ENCODE results near the gene TBC1D8. TPM values are rescaled to one million over a fixed set of nuclear protein-coding genes. Genes with fewer than 3 reads are reported as not detected.

TBC1D8 gene
- total RNA-seq, 1 experiment from 2014 or later: 4.1 TPM

DNA sequence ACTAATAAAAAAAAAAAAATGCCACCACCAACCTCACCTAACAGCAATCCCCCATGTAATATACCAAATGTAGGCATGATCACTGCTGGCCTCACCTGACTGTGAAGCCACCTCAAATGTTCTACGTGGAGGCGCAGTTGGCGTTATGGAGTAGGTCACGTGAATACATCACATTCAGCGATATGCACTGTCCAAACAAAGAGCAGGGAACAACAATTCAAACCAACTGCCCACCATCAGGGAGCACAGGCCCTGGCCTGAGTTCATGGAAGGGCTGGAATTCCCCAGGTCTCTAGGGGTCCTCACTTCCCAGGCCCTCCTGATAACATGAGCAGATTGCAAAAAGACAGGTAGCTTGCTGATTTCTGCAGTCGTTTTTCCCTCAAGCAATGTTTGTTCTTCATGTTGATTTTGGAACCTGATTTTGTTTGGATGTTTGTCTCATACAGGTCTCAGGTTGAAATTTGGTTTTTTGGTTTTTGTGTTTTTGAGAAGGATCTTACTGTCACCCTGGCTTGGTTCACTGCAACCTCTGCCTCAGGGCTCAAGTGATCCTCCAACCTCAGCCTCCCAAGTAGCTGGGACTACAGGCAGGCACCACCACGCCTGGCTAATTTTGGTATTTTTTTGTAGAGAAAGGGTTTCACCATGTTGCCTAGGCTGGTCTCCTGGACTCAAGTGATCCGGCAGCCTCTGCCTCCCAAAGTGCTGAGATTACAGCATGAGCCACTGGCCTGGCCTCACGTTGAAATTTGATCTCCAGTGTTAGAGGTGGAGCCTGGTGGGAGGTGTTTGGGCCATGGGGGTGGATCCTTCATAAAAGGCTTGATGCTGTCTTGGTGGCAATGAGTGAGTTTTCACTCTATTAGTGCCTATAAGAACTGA, 15.5 kb downstream of the TBC1D8 start:
- no peak for DNase-seq (ENCODE audit: low read depth)

DNA sequence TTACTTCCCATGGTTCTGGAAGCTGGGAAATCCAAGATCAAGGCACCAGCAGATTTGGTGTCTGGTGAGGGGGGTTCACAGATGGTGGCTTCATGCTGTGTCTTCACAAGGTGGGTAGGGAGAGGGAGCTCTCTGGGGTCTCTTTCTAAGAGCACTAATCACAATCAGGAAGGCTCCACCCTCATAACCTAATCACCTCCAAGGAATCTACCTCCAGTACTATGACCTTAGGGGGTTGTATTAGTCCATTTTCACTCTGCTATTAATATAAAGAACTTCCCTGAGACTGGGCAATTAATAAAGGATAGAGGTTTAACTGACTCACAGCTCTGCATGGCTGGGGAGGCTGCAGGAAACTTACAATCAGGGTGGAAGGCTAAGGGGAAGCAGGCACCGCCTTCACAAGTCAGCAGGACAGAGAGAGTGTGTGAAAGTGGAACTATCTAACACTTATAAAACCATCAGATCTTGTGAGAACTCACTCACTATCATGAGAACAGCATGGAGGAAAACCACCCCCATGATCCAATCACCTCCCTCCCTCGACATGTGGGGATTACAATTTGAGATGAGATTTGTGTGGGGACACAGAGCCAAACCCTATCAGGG, 17.6 kb downstream of the TBC1D8 start:
- DNase-seq (ENCODE audit: low read depth): no peak

DNA sequence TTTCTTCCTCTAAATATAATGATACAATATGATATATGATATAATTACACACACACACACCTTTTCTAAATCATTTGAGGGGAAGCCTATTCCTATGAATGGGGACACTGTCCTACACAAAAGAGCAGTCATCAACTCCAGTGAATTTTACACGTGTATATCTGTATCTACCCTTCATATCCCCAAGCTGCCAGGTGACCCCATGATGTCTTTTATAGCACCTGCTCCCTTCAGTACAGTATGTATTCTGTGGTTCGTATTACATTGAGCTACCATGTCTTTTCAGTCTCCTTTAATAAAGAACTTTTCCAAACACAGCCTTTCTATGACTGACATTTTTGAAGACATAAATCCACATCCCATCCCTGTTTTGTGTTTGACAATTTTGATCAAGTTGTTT, 19.0 kb downstream of the TBC1D8 start:
- DNase-seq (ENCODE audit: low read depth): no peak

DNA sequence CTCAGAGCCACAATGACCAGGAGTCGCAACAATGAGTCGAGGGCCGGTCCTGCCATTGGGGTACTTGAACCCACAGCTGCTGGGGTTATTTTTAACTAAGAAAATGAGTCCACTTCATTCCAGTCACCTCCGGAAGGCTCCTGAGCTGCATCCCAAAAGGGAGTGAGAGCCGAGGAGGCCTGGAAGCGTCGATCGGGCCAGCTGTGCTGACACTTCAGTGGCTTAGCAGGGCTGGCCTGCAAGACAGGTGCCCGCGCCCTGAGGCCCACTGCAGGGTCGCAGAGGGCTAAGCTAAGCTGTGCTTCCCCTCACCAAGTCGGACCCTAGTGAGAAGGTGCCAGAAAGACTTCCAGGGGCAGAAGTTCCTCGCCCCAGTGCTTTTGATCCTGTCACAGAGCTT, 21.1 kb downstream of the TBC1D8 start:
- DNase-seq (ENCODE audit: low read depth): no peak

DNA sequence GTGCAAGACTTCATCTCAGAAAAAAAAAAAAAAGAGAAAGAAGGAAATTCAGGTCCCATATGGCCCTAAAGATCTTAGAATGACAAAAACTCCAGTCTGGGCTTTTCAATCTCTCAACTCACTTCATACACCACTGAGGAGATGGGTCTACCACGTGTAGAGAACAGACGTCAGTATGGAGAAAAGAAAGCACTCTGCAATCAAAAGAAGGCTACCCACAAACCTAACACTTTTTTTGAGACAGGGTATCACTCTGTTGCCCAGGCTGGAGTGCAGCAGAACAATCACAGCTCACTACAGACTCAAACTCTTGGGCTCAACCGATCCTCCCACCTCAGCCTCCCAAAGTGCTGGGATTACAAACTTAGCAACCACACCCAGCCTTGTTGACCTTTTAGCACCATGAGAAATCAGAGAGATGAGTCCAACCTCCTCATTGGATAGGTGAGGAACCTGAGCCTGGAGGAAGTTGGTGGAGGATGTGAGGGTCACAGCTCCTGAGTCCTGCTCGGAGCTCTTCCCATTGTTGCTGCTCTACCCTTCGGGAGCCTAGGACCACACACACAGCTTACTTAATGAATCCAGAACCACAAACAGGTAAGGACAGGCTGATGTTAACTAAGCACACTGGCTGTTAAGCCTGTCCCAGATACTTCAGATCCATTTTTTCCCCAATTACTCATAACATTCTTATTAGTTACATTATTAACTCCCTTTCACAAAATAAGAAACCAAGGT, 23.7 kb downstream of the TBC1D8 start:
- DNase-seq (ENCODE audit: low read depth): no peak

DNA sequence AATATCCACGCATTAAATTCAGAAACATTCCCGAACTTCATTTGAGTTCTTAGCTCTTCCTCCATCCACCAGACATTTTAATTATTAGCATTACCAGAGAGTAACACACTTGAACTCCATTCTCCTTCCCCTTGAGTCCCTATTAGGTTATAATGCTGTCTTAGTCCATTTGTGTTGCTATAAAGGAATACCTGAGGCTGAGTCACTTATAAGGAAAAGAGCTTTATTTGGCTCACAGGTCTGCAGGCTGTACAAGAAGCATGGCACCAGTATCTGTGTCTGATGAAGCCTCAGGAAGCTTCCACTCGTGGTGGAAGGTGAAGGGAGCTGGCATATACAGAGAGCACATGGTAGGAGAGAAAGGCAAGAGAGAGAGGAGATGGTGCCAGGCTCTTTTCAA, 25.4 kb downstream of the TBC1D8 start:
- DNase-seq (ENCODE audit: low read depth): no peak

DNA sequence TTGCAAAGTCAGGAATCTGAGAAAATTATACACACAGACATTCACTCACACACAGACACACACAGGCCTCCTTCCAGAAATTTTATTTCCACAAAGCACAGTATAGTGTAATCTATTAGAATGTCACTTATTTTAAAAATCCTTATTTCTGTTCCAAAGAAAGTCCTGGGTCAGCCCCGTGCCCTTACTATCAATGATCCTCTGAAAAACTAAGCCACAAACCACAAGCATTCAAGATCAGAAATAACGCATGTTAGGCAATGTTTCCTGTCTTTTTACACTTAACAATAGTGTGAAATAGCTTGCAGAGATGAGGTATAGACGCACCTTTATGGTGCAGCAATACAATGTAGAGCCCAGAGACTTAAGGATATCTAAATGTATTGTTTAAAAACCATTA, 25.8 kb downstream of the TBC1D8 start:
- peak; percentile 62 for DNase-seq (ENCODE audit: low read depth)

DNA sequence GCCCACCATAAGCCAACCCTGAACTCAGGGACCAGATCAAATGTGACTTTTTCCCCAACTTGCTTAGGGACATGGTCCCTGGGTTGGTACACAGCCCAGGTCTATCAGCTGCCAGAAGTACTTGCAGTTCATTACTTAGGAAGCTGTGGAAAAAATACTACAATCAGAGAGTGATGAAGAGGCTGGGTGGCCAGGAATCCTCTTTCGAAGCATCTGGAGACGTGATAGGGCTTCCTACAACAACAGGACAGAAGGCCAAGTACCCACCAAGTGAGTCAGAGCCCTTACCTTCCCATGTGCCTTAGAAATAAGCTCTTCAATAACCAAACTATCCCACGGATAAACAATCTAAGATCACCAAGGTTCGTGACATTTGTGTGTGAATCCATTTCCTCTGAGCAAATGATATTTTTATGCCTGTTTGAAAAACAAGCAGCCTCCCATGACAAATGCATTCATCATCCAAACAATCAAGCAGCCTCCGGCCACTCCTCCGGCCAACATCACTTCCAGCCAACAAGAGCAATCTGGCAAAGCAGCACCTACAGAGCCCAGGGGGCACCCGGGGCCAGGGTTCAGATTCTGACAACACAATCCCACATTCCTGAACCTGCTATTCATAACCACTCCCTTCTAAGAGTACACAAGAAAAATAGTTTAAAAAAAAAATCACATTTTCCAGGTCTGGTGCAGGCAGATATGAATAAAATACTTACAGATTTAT, 26.4 kb downstream of the TBC1D8 start:
- peak; percentile 96 for DNase-seq (ENCODE audit: low read depth)

DNA sequence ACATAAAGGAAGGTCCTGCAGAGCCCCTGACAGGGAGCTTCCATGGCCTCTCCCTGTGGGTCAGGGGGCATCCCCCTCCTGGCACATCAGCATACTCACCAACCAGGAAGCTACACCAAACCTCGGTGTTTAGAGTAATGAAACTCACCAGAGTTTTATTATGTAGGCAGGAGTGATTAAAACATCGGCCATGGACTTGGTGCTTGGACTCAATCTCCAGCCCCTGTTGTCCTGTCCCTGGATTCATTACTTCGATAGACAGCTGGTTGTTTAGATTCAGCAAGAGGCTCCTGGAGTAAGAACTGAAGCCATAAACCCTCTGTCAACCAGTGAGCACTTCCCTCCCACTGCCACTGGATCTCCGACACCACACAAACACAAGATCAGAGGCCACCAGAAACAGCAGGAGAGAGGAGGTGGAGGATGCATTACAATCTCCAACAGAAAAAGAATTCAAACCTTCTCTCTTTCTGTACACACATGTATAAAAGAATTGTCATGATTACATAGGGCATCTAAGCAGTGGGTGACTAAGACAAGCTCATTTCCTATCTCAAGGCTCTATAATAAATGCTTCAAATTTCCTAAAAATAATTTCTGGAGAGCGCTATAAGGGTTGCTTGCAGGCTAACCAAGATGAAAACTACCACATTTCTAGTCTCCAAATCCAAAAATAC, 27.2 kb downstream of the TBC1D8 start:
- peak; percentile 45 for DNase-seq (ENCODE audit: low read depth)

DNA sequence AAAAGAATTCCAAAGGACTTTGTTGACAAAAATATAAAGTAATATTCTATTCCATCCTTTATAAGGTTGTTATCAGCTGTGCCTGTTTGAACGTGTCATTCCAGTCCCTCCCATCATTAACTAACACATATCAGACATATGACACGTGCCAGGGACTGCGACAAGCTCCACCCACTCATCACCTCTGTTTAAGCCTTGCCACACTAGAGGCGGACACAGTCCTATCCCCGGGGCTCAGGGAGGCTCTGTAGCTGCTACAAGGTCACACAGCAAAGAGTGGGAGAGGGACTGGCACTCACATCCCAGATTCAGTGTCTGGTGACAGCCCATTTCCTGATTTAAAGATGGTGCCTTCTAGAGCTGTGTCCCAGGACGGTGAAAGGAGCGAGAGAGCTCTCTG, 30.0 kb downstream of the TBC1D8 start:
- DNase-seq (ENCODE audit: low read depth): no peak

DNA sequence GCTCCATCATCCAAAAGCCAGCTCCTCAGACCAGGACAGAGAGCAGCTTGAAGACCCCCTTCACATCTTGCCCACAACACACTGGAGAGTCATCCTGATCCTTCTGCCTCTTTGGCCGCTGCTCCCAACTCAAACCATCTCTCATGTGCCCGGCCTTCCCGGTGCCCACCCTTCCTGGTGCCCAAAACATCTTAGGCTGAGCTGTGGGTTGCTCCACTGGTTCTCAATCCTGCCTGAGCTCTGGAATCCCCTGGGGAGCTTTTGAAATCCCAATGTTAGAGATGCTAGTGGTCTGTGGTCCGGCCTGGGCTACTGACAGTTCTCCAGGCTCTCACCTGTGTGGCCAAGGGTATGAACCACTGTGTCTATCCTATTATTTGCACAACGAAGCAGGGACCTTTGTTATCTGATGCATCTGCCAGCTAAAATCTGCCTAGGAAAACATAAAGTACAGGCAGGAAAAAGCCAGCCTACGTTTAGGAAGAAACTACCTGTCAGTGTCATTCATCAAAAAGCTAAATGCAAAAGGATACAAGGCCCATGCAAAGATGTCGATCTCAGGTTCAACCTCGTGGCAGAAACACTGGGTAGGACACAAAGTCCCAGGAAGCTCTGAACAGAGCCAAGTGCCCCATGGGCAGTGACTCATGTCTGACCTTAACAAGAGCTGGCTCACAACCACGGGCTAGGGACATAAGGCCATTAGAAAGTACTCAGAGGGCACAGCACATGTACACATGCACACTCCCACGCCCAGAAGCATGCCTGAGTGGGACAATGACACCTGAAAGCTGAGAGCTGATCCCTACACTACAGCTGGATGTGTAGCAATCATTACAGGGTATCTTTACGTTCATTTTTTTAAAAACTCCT, 30.8 kb downstream of the TBC1D8 start:
- peak; percentile 52 for DNase-seq (ENCODE audit: low read depth)

DNA sequence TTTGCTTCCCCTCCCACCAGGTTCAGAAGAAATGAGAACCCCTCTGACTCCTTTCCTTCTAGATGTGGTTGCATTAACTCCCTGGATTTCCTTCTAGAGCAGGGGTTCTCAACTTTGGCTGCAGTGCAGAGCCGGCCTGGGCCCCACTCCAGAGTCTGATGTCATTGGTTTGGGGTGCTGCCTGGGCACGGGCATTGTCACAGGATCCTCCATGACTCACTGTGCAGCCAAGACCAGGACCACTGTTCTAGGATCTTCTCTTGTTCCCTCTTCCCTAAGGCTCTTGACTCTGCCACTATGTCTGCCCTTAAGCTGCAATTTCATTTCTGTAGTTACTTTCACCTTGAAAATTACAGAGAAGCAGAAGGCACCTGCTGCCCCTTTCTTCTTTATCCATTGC, 31.8 kb downstream of the TBC1D8 start:
- peak; percentile 56 for DNase-seq (ENCODE audit: low read depth)

DNA sequence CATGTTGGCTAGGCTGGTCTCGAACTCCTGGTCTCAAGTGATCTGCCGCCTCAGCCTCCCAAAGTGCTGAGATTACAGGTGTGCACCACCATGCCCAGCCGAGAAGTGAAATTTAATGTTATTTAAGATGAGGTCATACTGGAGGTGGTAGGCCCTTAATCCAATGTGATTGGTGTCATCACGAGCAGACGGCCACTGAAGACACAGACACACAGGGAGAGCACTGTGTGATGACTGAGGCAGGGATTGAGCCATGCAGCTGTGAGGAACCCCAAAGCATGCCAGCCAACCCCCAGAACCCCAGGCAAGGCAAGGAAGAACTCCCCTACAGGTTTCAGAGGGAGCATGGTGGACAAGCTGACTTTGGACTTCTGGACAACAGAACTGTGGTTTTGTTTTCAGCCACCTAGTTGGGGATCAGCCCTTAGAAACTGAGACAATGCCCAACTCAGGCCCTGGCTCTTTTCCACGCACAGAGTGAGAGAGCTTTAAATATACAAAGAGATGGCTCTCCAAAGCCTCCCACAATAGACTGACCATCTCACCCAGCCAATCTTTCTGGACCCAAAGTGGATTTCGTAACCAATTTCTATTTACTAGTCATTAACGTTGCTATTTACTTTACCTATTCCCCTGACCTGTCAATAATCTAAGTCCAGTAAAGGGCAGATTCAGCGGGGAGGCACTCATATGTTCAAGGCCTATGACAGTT, 34.2 kb downstream of the TBC1D8 start:
- DNase-seq (ENCODE audit: low read depth): no peak

DNA sequence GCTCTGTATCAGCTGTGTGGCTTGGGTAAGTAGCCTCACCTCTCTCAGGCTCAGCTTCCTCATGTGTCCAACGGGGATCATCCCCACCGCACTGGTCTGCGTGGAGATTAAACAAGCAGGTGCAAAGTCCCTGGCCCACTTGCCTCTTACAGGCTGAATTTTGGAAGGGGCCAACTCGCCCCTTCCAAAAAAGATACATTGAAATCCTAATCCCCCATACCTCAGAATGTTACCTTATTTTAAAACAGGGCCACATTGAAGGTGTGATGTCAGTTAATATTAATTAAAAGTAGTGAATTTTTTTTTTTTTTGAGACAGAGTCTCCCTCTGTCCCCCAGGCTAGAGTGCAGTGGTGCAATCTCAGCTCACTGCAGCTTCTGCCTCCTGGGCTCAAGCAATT, 34.8 kb downstream of the TBC1D8 start:
- DNase-seq (ENCODE audit: low read depth): no peak

DNA sequence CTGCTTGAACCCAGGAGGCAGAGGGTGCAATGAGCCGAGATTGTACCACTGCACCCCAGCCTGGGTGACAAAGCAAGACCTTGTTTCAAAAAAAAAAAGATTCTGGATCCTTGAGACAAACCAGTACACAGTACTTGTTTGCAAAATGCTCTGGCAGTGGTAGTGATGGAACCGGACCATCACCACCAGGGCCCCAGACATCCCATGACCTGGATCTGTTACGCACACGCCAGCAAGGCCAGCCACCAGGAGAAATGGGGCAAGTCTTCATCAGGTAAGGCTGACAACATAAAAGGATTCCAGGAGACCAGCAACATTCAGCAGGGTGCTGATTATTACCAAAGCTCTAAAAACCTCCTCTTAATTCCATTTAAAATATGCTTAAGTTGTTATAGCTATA, 35.5 kb downstream of the TBC1D8 start:
- DNase-seq (ENCODE audit: low read depth): no peak

DNA sequence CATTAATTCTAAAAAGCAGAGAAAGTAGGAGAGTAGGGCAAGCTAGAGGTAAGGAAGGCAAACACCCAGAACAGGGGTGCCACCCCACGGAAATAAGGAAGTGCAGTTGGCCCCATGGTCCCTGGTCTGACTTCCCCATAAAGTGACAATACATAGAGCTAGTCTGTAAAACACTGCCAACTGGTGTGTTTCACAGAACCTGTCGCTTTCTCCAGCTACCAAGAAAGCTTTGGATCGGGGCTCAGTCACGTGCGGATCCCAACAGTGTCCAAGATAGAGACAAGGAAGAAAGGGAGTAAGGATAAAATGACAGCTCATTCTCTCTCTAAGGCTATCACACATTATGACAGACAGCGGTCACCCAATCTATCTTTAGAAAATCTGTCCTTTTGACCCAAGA, 36.4 kb downstream of the TBC1D8 start:
- DNase-seq (ENCODE audit: low read depth): no peak

DNA sequence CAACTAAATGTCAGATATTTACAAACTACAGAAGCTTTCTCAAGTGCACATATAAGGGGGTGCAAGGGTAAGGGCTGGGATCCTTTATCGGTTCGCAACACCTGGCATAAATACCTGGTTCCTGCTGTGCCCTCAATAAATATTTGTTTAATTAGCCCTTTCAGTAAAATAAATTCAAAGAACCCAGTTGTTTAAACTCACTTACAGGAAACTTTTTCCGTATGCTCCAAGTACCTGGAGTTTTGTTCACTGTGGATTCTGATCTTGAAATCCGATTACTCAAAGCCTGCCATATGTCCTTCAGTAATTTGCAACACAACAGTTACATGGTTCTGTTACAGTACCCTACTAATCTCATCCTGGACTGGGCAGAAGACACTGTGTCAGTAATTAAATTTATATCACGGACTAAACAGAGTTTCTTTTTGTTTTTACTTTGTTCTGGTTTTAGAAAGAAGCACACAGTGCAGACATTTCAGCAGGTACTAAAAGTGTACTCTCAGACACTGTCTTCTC, 36.9 kb downstream of the TBC1D8 start:
- no peak for DNase-seq (ENCODE audit: low read depth)

DNA sequence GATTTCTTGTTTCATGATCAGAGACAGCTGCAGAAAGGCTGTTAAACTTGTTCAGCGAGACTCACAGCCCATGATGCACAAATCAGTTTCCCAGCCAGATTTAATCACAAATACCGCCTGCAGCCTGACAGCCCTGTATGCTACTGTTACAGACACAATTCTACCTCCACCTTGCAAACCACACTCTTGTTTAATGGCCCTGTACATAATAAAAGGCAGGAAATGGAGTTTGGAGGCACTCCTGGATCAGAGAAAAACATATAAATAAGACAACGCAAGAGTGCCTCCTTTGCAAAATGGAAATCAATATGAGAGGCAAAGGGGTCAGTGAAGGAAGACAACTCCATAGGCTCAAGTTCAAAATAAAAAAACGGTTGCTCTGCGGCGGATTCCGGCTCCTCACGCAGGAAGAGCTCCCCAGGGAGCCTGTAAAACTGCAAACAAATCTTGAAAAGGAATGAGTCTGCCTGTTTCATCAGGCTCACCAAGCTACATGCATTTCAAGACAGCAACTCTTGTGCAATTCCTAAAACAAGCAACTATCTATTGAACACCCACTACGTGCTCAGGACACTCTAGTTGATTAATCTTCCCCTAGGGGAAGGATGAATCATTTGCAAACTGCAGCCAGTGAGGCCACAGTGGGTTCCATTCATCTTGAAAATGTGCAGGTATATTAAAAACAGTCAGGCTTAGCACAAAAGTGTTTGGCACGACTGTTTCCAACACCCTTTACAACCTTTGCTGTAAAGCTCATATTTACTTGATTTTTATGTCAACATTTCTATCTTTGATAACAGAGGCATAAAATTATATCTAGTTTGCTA, 37.5 kb downstream of the TBC1D8 start:
- DNase-seq (ENCODE audit: low read depth): peak; percentile 51

All from HT1080 (cell line).